Measurements from ENCODE around the gene CLVS2. TPM values are rescaled to one million over a fixed set of nuclear protein-coding genes. Genes with fewer than 3 reads are reported as not detected.
A peak's percentile ranks its signal among the peaks of the same experiment; 100 is the strongest.

The CLVS2 gene, protein sequence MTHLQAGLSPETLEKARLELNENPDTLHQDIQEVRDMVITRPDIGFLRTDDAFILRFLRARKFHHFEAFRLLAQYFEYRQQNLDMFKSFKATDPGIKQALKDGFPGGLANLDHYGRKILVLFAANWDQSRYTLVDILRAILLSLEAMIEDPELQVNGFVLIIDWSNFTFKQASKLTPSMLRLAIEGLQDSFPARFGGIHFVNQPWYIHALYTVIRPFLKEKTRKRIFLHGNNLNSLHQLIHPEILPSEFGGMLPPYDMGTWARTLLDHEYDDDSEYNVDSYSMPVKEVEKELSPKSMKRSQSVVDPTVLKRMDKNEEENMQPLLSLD
- polyA plus RNA-seq (2013, experiment 1 of 2; ENCODE audit: insufficient read length), result not detected
- polyA plus RNA-seq (2013, experiment 2 of 2; ENCODE audit: insufficient read length), result not detected

DNA sequence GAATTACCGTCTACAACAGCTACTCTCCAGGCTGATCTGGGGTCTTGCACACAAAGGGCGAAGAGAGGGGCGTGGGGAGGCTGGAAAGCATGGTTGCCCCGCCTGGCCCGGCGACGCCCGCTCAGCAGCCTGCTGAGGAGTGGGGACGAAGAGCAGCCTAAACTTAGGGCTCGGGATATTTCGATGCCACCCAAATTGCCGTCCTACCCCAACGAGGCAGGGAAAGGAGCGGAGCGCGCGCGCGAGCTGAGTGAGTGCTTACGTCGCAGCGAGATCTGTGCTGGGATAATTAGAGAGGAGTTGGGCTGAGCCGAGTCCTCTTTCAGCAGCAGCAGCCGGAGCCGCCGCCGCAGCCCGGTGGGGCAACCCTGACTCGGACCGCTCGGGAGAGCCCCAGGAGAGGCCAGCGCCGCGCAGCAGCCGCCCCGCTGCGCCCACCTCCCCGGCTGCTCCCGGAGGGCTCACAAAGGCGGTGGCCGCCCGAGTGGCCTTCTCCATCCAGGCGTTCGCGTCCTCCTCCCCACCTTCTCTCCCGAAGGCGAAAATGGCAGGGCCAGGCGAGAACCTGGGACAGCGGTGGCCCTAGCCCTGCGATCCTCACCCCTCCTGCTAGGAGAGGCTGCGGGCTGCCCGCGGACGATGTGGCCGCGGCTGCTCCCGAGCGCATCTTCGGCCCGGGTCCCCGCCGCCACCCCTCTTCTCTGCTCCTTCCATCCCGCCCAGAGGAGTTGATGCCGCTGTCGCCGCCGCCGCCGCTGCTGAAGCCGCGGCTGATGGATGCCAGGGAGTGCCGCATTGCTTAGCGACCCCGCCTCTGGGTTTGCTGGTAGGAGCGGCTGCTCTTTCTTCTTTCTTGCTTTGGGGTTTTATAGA lies at the start of gene CLVS2:
TSS of gene CLVS2 (plus strand) at position 315 of the 873 bp plus-strand sequence. CDS start 1,543 bp downstream, outside the sequence.
- peak; percentile 31 for DNase-seq

GRCh38 chr6:122947355-122947754 lies 48.7 kb upstream of the CLVS2 start:
- no peak for DNase-seq

- DNase-seq, result no peak
Observed at GRCh38 chr6:122953766-122954165, 42.3 kb upstream of the CLVS2 start.

DNA sequence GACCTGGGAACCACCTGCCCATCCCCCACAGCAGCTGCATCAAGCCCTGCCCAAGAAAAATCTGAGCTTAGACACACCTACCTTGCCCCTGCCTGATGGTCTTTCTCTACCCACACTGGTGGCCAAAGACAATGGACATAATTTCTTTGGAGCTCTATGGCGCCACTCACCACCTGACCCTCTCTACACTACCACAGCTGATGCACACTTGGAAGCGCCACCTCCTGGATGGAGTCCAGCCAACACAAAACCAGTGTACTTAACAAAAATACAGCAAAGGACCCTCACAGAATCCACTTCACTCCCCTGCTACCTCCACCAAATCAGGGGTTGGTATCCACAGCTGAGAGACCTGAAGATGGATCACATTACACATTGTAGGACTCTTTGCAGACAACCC lies 39.7 kb upstream of the CLVS2 start:
- DNase-seq, result no peak

DNA sequence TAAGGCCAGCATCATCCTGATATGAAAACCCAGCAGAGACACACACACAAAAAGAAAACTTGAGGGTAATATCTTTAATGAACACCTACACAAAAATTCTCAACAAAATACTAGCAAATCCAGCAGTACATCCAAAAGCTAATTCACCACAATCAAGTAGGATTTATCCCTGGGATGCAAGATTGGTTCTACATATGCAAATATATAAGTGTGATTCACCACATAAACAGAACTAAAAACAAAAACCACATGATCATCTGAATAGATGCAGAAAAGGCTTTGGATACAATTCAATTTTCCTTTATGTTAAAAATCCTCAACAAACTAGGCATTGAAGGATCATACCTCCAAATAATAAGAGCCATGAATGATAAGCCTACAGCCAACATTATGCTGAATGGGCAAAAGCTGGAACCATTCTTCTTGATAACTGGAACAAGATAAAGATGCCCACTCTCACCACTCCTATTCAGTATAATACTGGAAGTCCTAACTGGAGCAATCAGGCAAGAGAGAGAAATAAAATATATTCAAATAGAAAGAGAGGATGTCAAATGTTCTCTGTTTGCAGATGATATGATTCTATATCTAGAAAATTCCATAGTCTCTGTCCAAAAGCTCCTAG lies 33.9 kb upstream of the CLVS2 start:
- no peak for DNase-seq

DNA sequence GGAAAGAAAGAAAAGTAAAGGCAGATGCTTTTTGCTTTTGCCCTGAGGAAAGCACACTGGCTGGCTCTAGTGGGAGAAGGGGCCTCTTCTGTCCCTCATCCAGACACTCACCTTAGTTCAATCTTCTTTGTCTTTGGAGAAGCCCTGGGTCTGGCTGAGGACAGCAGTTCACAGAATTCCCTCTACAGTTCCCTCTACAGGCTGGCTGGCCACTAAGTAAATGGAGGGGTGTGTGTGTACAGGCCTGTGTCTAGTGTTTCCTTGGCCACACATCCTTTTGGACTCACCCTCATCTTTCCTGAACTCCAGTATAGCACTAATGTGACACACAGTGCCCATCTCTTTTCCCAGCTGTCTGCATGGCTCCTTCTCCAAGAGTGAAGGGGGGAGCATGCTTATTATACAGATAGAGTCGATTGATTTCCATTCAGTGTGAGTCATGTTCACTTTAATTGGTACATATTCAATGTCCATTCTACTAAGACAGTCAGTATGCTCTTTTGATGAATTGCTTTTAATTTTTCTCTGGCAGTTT lies 26.0 kb upstream of the CLVS2 start:
- no peak for DNase-seq

- no peak for DNase-seq
Observed at GRCh38 chr6:122977180-122977579, 18.9 kb upstream of the CLVS2 start.

DNA sequence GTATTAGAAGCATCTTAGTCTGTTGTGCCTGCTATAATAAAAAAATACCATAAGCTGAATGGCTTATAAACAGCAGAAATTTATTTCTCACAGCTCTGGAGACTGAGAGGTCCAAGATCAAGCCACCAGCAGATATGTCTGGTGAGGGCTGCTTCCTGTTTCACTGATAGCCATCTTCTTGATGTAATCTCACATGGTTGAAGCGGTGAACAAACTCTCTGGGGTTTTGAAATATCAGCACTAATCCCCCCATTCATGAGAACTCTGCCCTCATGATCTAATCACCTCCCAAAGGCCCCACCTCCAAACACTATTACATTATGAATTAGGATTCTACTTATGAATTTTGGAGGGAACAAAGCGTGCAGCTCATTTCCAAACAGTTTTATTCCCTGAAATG lies 11.6 kb upstream of the CLVS2 start:
- DNase-seq, result no peak

DNA sequence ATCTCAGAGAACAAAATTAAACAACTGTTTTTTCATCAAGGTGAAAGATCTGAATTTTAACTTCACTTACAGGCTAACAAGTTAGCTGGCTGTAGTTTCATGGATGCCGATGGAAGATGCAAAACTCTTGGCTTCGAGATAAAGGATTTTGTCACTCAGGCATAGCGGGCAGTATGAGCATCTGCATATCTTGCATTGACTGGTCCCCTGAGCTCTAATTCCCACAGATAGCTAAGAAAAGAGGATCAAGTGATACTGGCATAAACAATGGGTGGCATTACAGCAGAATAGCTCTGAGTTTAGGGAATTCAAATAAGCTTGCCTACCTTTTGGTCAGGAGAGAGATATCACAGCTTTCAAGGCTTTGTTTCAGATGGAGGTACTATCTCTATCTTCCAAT lies 1.8 kb upstream of the CLVS2 start:
- no peak for DNase-seq

- no peak for DNase-seq
Observed at GRCh38 chr6:122996794-122997505, 915 bp downstream of the CLVS2 start.

GRCh38 chr6:122997541-122998150 lies 1.6 kb downstream of the CLVS2 start:
- DNase-seq, result no peak

- no peak for DNase-seq
Observed at GRCh38 chr6:122998403-122998975, 2.5 kb downstream of the CLVS2 start.

DNA sequence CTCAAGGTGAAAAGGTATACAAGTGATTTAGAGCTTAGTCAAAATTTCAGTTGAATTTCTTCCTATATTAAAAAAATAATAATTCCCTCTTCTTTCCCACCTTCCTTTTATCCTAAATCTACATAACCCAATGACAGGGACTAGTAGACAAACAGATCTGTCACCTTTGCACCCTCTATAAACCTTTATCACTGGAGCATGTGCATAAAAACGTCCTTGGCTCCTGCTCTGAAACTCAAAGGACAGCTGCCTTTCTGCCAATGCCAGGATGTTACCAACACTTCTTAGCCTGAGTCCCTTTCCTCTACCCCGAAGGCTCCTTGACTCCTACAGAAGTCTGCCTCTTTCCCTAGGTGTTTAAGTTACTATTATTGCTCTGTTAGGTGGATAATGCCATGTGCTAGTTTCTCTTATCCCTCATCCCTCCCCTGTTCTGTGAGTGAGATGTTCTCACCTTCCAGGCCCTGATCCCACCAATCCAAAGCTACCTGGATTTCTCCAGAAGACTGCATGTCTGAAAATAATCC lies 4.3 kb downstream of the CLVS2 start:
- DNase-seq, result no peak

DNA sequence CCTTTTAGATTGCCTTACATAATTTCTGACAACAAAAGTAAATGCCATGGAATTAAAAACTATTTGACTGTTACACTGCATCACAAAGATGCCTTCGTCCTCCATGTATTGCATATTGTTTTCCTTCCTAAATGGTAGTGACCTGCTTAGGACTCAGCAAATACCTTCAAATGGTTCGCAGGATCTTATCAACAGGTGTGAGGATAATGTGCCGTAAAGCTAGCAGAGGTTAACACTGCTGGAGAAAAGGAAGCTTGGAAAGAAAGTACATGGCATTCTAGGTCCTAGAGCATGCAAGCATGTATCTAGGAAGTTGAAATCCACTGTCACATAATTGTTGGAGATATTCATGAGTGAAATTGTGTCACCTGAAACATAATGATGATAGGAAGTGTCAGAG lies 5.5 kb downstream of the CLVS2 start:
- no peak for DNase-seq

- DNase-seq, result no peak
Observed at GRCh38 chr6:123007885-123008284, 11.8 kb downstream of the CLVS2 start.

GRCh38 chr6:123009059-123009458 lies 13.0 kb downstream of the CLVS2 start:
- DNase-seq, result no peak

DNA sequence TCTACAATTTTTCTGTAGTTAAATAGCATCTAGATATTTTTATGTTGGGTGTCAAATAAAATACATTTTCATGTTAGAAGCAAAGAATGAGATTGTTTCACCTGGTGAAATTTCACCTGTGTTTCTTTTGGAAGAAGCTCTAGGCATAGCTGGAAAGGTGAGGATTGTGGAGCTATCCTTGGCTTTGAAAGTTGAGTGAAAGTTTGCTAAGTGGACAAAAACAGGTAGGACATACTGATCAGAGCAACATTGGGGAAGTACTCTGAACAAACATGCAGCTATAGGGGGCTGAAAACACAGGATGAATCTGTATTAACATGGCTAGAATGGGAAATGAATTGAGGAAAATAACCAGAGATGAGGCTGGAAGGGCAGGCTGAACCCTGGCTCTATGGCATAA lies 18.8 kb downstream of the CLVS2 start:
- no peak for DNase-seq

GRCh38 chr6:123016431-123017103 lies 20.5 kb downstream of the CLVS2 start:
- no peak for DNase-seq

- DNase-seq, result no peak
Observed at GRCh38 chr6:123017104-123017682, 21.2 kb downstream of the CLVS2 start.

DNA sequence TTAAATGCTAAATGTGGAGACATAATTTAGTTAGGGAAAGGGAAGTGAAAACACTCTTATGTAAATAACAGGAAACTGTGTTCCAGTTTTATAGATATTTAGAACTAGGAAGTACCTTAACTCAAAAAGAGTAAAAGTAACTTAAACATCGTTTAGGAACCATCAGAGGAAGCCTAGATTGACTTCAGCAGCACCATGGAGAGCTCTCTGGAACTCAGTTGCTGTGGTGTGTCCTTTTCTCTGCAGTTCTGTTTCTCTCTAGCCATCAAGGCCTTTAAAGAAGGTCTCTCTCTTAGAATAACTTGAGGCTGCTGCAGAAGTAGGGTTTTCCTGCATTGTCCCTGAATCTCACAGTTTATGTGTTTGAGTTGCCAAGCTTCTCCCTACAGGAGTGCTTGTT lies 26.9 kb downstream of the CLVS2 start:
- DNase-seq, result no peak
